Measurements from ENCODE around the gene FYB1. TPM values are rescaled to one million over a fixed set of nuclear protein-coding genes. Genes with fewer than 3 reads are reported as not detected.
"Not testable (repeated sequence)": the region's sequence is repeated elsewhere in the genome, so short reads cannot be mapped to it uniquely, and the experiment has no call there.

Gene FYB1
- total and polyA plus RNA-seq, 9 donors, result 1.1 to 12.4 (median 3.6) TPM

DNA sequence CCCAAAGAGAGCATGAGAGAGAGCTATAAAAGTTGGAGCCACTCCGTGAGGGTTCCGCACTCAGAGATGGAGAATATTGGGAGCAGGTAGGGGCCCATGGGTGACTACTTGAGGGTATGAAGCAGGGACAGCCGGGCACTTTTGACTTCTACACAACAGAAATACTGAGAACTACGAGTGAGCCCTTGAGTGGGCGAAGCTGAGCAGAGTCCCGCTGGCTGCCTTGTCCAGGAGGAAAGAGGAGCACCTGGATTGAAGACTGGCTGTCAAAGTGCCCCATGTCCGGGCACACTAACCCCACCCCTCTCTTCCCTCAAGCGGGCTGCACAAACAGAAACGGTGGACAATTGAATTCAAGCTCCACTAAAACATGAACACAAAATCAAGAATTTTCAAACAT is 33.6 kb downstream of the FYB1 start:
- H3K36me3 ChIP-seq, result no peaks in the 10 kb centered on the region
- DNase-seq, result no peak
- 92 to 95% (median 93%) methylated on average over 9 of the region's 9 CpGs for WGBS, 3 donors

DNA sequence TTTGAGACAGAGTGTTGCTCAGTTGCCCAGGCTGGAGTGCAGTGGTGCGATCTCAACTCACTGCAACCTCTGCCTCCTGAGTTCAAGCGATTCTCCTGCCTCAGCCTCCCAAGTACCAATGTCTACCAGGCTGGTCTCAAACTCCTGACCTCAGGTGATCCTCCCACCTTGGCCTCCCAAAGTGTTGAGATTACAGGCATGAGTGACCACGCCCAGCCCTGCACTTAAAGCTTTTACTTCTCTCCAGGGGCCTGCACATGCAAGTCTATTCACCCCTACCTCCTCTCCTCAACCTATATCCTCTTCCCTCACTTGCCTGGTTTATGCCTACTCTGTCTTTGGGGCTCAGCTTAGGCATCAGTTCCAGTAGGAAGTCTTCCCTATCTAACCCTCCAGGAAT is 39.8 kb downstream of the FYB1 start:
- H3K4me3 ChIP-seq; H3K36me3 ChIP-seq; intact Hi-C loops (cut with DNase I); H3K27ac ChIP-seq; H3K27me3 ChIP-seq; DNase-seq; H3K9me3 ChIP-seq; H3K4me1 ChIP-seq (ENCODE audit: insufficient read depth): not testable (repeated sequence)
- 56 to 77% (median 73%) methylated on average over 3 of the region's 3 CpGs for WGBS, 3 donors

More for the DNA sequence above, 33.6 kb downstream of the FYB1 start:
- Histone ChIP-seq H3K9me3 (no peaks in the 10 kb centered on the region), H3K4me3 (no peak overlapping the region), H3K27ac (no peak overlapping the region), H3K4me1 (ENCODE audit: insufficient read depth) (no peaks in the 10 kb centered on the region), H3K27me3 (no peaks in the 10 kb centered on the region)
- TF ChIP-seq POLR2A (IDR thresholded peaks at IDR 0.05), result no peak
- TF ChIP-seq EP300 (IDR thresholded peaks at IDR 0.05), result no peak
- TF ChIP-seq, protein P1, sequence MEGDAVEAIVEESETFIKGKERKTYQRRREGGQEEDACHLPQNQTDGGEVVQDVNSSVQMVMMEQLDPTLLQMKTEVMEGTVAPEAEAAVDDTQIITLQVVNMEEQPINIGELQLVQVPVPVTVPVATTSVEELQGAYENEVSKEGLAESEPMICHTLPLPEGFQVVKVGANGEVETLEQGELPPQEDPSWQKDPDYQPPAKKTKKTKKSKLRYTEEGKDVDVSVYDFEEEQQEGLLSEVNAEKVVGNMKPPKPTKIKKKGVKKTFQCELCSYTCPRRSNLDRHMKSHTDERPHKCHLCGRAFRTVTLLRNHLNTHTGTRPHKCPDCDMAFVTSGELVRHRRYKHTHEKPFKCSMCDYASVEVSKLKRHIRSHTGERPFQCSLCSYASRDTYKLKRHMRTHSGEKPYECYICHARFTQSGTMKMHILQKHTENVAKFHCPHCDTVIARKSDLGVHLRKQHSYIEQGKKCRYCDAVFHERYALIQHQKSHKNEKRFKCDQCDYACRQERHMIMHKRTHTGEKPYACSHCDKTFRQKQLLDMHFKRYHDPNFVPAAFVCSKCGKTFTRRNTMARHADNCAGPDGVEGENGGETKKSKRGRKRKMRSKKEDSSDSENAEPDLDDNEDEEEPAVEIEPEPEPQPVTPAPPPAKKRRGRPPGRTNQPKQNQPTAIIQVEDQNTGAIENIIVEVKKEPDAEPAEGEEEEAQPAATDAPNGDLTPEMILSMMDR (IDR thresholded peaks at IDR 0.05), result no peak
- intact Hi-C loops (cut with DNase I), result no loop called here

DNA sequence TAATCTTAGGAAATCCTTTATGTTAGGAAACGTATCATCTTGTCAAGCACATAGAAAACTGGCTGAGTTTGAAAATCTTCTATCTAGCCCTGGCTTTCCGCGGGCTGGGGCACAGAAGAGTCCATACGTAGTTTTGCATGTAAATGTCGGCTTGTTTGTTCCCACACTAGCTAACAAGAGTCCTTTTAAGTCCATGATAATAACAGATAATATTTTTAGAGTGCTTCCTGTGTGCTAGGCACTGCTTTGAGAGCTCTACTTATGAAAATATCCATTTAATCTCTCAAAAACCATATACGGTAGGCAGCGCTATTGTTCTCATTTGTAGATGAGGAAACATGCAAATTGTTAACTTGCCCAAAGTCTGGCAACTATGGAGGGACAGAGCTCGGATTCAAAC is 40.5 kb downstream of the FYB1 start:
- Histone ChIP-seq H3K4me3 (no peak overlapping the region), H3K27me3 (no peaks in the 10 kb centered on the region), H3K27ac (no peak overlapping the region), H3K4me1 (ENCODE audit: insufficient read depth) (no peaks in the 10 kb centered on the region), H3K36me3 (no peaks in the 10 kb centered on the region), H3K9me3 (no peaks in the 10 kb centered on the region)
- intact Hi-C loops (cut with DNase I), result no loop called here
- DNase-seq, result no peak
- TF ChIP-seq EP300 (IDR thresholded peaks at IDR 0.05), result no peak
- no peak for TF ChIP-seq POLR2A (IDR thresholded peaks at IDR 0.05)
- TF ChIP-seq, protein P1 (IDR thresholded peaks at IDR 0.05), result no peak
- WGBS, 3 donors, result 80 to 84% (median 81%) methylated on average over 8 of the region's 8 CpGs

DNA sequence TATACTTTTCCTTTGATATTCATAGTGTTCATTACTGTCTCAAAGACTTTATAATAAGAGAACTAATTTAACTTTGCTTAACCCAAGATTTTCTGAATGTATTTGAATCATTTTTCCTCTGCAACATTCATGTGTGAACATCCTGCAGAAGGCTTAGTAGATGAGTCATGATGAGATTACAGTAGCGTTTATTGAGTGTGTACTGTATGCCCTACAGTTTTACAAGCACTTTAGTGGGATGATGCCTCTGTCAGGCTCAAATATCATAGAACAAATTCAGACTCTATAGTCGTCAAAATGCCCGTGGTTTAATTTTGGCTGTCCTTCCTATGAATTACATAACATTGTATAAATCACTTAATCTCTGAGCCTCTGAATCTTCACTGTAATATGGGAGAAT is 41.2 kb downstream of the FYB1 start:
- DNase-seq, result no peak
- intact Hi-C loops (cut with DNase I), result no loop called here
- WGBS, 3 donors, result 44 to 60% (median 50%) methylated on average over 3 of the region's 3 CpGs
- H3K9me3 ChIP-seq, result no peaks in the 10 kb centered on the region
- H3K4me3 ChIP-seq, result no peak overlapping the region
- H3K36me3 ChIP-seq, result no peaks in the 10 kb centered on the region
- H3K4me1 ChIP-seq (ENCODE audit: insufficient read depth), result no peaks in the 10 kb centered on the region
- H3K27me3 ChIP-seq, result no peaks in the 10 kb centered on the region
- no peak overlapping the region for H3K27ac ChIP-seq
- TF ChIP-seq, protein P1 (IDR thresholded peaks at IDR 0.05), result no peak
- TF ChIP-seq EP300 (IDR thresholded peaks at IDR 0.05), result no peak
- TF ChIP-seq POLR2A (IDR thresholded peaks at IDR 0.05), result no peak

DNA sequence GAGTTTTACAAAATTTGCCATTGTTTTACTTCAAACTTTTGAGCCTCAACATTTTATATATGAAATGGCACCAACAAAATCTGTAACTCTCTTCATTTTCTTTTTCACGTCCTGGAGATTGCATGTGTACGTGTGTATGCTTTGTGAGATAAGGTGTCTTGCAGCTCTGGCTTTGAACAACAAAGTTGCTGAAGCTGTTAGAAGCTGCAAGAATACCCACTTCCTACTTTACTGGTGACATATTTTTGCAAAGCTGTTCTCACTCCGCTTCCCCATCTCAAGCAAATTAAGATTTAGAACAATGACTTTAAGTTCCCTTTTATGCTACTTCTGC is 41.8 kb downstream of the FYB1 start:
- no peak overlapping the region for H3K27ac ChIP-seq
- TF ChIP-seq, protein P1 (IDR thresholded peaks at IDR 0.05), result no peak
- TF ChIP-seq POLR2A (IDR thresholded peaks at IDR 0.05), result no peak
- TF ChIP-seq EP300 (IDR thresholded peaks at IDR 0.05), result no peak
- no peak overlapping the region for H3K4me3 ChIP-seq
- H3K36me3 ChIP-seq, result no peaks in the 10 kb centered on the region
- H3K4me1 ChIP-seq (ENCODE audit: insufficient read depth), result no peaks in the 10 kb centered on the region
- H3K27me3 ChIP-seq, result no peaks in the 10 kb centered on the region
- intact Hi-C loops (cut with DNase I), result no loop called here
- no peaks in the 10 kb centered on the region for H3K9me3 ChIP-seq
- no peak for DNase-seq
- whole genome bisulfite sequencing, 3 donors, result 73 to 83% (median 81%) methylated on average over 3 of the region's 3 CpGs
